Peyer's patch (tissue), 4 donors: ENCODE measurements around the gene CERK.

Experiments used
- POLR2A ChIP-seq, 2 donors: fragments of 450-650 bp; IDR thresholded peaks; one replicate each; pipeline ENCODE4 v1.5.1; 2017; ENCODE audit warnings: antibody characterized with exemption in 2 of 2, mild to moderate bottlenecking in 2 of 2, moderate library complexity in 2 of 2
- TF ChIP-seq, protein P1 (sequence below), 6 experiments: fragments of 450-650 bp in 4 of 6; fragments of 200-600 bp in 2 of 6; sonication (generic) in 1 of 6; IDR thresholded peaks; one replicate each; pipeline ENCODE4 v1.5.1; 2017 to 2019; ENCODE audit warnings: antibody characterized with exemption in 6 of 6, mild to moderate bottlenecking in 3 of 6, moderate library complexity in 1 of 6

DNA sequence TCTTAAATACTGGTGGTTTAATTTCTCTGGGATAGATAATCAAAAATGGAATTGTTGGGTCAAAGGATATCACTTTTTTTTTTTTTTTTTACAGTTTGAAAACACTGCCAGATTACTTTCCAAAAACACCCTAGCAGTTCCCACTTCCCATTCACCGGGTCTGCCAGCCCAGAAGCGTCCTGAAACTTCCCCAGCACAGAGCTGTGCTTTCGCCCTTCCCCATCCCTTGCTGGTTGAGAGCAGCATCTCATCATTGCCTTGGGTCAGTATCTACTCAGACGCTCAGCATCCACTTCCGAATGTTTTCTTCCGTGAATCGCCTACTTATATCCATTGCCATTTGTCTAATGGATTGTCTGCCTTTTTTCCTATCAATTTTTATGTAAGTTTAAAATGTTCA is 5.5 kb downstream of the CERK start:
- TF ChIP-seq POLR2A (IDR thresholded peaks at IDR 0.05): no peak
- TF ChIP-seq, protein P1, sequence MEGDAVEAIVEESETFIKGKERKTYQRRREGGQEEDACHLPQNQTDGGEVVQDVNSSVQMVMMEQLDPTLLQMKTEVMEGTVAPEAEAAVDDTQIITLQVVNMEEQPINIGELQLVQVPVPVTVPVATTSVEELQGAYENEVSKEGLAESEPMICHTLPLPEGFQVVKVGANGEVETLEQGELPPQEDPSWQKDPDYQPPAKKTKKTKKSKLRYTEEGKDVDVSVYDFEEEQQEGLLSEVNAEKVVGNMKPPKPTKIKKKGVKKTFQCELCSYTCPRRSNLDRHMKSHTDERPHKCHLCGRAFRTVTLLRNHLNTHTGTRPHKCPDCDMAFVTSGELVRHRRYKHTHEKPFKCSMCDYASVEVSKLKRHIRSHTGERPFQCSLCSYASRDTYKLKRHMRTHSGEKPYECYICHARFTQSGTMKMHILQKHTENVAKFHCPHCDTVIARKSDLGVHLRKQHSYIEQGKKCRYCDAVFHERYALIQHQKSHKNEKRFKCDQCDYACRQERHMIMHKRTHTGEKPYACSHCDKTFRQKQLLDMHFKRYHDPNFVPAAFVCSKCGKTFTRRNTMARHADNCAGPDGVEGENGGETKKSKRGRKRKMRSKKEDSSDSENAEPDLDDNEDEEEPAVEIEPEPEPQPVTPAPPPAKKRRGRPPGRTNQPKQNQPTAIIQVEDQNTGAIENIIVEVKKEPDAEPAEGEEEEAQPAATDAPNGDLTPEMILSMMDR (IDR thresholded peaks at IDR 0.05): no peak
